Sigmoid colon (tissue), 4 donors: ENCODE results near the gene GAN.

Source experiments
- CTCF ChIP-seq, 4 experiments: fragments of 450-650 bp in 3 of 4; fragments of 200-600 bp in 1 of 4; IDR thresholded peaks; one replicate each; pipeline ENCODE4 v1.5.1; 2016 to 2019; ENCODE audit warnings: antibody characterized with exemption in 4 of 4, mild to moderate bottlenecking in 3 of 4, moderate library complexity in 2 of 4
- POLR2AphosphoS5 ChIP-seq, 4 donors: sonication (generic); formaldehyde crosslinking; IDR thresholded peaks; one replicate each; pipeline ENCODE4 v1.6.1; 2017; ENCODE audit warnings: antibody characterized with exemption in 4 of 4

- TF ChIP-seq CTCF (IDR thresholded peaks at IDR 0.05) (no peak), POLR2AphosphoS5 (IDR thresholded peaks at IDR 0.05) (no peak)
Measured at GRCh38 chr16:81349608-81350305, 35.0 kb downstream of the GAN start.
